GM06990 (cell line): ENCODE data around the gene EPC2.

Experiments
- DNase-seq: peaks from one replicate; pipeline ENCODE4 v3.0.0-alpha.2; 2011; ENCODE audit not compliant: insufficient read length; ENCODE audit errors: extremely low read depth
- H3K27me3 ChIP-seq: replicated peaks from 2 replicates; pipeline ENCODE4 v1.6.0; 2011; ENCODE audit warnings: low read length; ENCODE audit not compliant: control insufficient read depth, insufficient read depth
- H3K36me3 ChIP-seq: 2 replicates; pipeline ENCODE4 v1.5.1; 2011; ENCODE audit warnings: low read length; ENCODE audit not compliant: control insufficient read depth, insufficient read depth
- H3K4me3 ChIP-seq: replicated peaks from 2 replicates; pipeline ENCODE4 v1.5.1; 2011; ENCODE audit warnings: low read depth, mild to moderate bottlenecking, control low read depth, low read length
- CTCF ChIP-seq: IDR thresholded peaks from 2 replicates; pipeline ENCODE4 v1.5.1; 2011; ENCODE audit warnings: low read length, control low read depth, mild to moderate bottlenecking, inconsistent platforms; ENCODE audit not compliant: insufficient read depth, poor library complexity, severe bottlenecking

Gene EPC2

GRCh38 chr2:148719941-148720436, 75.4 kb downstream of the EPC2 start:
- peaks cover 2% of the 10 kb centered on the region; the same call in 1 of the 2 replicates for H3K36me3 ChIP-seq
- H3K27me3 ChIP-seq, result no peaks in the 10 kb centered on the region
- H3K4me3 ChIP-seq, result no peak overlapping the region
- DNase-seq, result no peak
- no peak for TF ChIP-seq CTCF

- H3K36me3 ChIP-seq, result peaks cover 2% of the 10 kb centered on the region; the same call in 1 of the 2 replicates
- TF ChIP-seq CTCF, result no peak
- H3K27me3 ChIP-seq, result no peaks in the 10 kb centered on the region
- DNase-seq, result no peak
- no peak overlapping the region for H3K4me3 ChIP-seq
These were observed 76.0 kb downstream of the EPC2 start for GRCh38 chr2:148720501-148721001.

- no peak for TF ChIP-seq CTCF
- no peak for DNase-seq
These were observed 77.0 kb downstream of the EPC2 start for GRCh38 chr2:148721520-148721931.

GRCh38 chr2:148721991-148722777, 77.6 kb downstream of the EPC2 start:
- no peak for DNase-seq
- Histone ChIP-seq H3K27me3 (no peaks in the 10 kb centered on the region), H3K4me3 (no peak overlapping the region), H3K36me3 (peaks cover 2% of the 10 kb centered on the region; the same call in 1 of the 2 replicates)
- TF ChIP-seq CTCF, result no peak

More at GRCh38 chr2:148721520-148721931, 77.0 kb downstream of the EPC2 start:
- Histone ChIP-seq H3K36me3 (peaks cover 2% of the 10 kb centered on the region; the same call in 1 of the 2 replicates), H3K4me3 (no peak overlapping the region), H3K27me3 (no peaks in the 10 kb centered on the region)

- DNase-seq, result no peak
- no peak overlapping the region for H3K4me3 ChIP-seq
- no peak for TF ChIP-seq CTCF
- no peaks in the 10 kb centered on the region for H3K27me3 ChIP-seq
- H3K36me3 ChIP-seq, result no peaks in the 10 kb centered on the region
These were observed 81.0 kb downstream of the EPC2 start for GRCh38 chr2:148725564-148725963.
